GM19463 (cell line): ENCODE measurements around the gene MAML2.
"Not testable (repeated sequence)": the region's sequence is repeated elsewhere in the genome, so short reads cannot be mapped to it uniquely, and the experiment has no call there.

Experiments
- ATAC-seq: cut with Tn5 transposase; IDR thresholded peaks from one replicate; pipeline ENCODE4 v1.9.1; 2021; ENCODE audit warnings: mild to moderate bottlenecking, moderate library complexity; ENCODE audit not compliant: unreplicated experiment

Gene MAML2

GRCh38 chr11:96294289-96294688 is 48.7 kb downstream of the MAML2 start:
- ATAC-seq: no peak

- ATAC-seq: peak; percentile 83
These were observed 49.4 kb downstream of the MAML2 start for GRCh38 chr11:96293598-96294021.

GRCh38 chr11:96293109-96293508 is 49.9 kb downstream of the MAML2 start:
- ATAC-seq: no peak

- ATAC-seq: no peak
These were observed 50.5 kb downstream of the MAML2 start for GRCh38 chr11:96292291-96293010.

GRCh38 chr11:96290631-96291030 is 52.4 kb downstream of the MAML2 start:
- ATAC-seq: no peak

- ATAC-seq: no peak
These were observed 53.0 kb downstream of the MAML2 start for GRCh38 chr11:96290031-96290430.

GRCh38 chr11:96288915-96289314 is 54.1 kb downstream of the MAML2 start:
- peak; percentile 41 for ATAC-seq

- no peak for ATAC-seq
These were observed 55.1 kb downstream of the MAML2 start for GRCh38 chr11:96287822-96288439.

GRCh38 chr11:96285985-96286384 is 57.0 kb downstream of the MAML2 start:
- ATAC-seq: not testable (repeated sequence)

GRCh38 chr11:96284917-96285316 is 58.1 kb downstream of the MAML2 start:
- no peak for ATAC-seq

- no peak for ATAC-seq
These were observed 58.6 kb downstream of the MAML2 start for GRCh38 chr11:96284401-96284800.

- ATAC-seq: no peak
These were observed 60.3 kb downstream of the MAML2 start for GRCh38 chr11:96282625-96283220.

GRCh38 chr11:96280444-96280843 is 62.6 kb downstream of the MAML2 start:
- no peak for ATAC-seq

- ATAC-seq: no peak
These were observed 63.1 kb downstream of the MAML2 start for GRCh38 chr11:96279896-96280290.

GRCh38 chr11:96279018-96279895 is 63.7 kb downstream of the MAML2 start:
- ATAC-seq: peak; percentile 42

- ATAC-seq: peak; percentile 42
These were observed 64.7 kb downstream of the MAML2 start for GRCh38 chr11:96278039-96278897.

- ATAC-seq: no peak
These were observed 65.3 kb downstream of the MAML2 start for GRCh38 chr11:96277696-96278038.

GRCh38 chr11:96276836-96277235 is 66.2 kb downstream of the MAML2 start:
- no peak for ATAC-seq

- no peak for ATAC-seq
These were observed 67.0 kb downstream of the MAML2 start for GRCh38 chr11:96275801-96276594.

- ATAC-seq: no peak
These were observed 69.5 kb downstream of the MAML2 start for GRCh38 chr11:96273507-96273906.
